Thymus (tissue), 14 donors: ENCODE results near the gene CDH9. TPM values are rescaled to one million over a fixed set of nuclear protein-coding genes. Genes with fewer than 3 reads are reported as not detected.
A peak's percentile ranks its signal among the peaks of the same experiment; 100 is the strongest.

Experiments used
- DNase-seq, 9 donors: peaks; one replicate each; pipeline ENCODE4 v3.0.0-alpha.2; 2013; ENCODE audit warnings: low spot score in 9 of 9, low read depth in 6 of 9, missing footprints in 1 of 9
- H3K27ac ChIP-seq, 2 donors: one replicate each; pipeline ENCODE4 v1.5.1; 2013; ENCODE audit warnings: control low read depth in 1 of 2, low read depth in 1 of 2, low read length in 1 of 2, mild to moderate bottlenecking in 1 of 2, moderate library complexity in 1 of 2
- H3K27me3 ChIP-seq, 2 donors: one replicate each; pipeline ENCODE4 v1.5.1; 2013; ENCODE audit warnings: low read length in 1 of 2; ENCODE audit not compliant: control insufficient read depth in 2 of 2, insufficient read depth in 1 of 2
- H3K36me3 ChIP-seq, 2 donors: one replicate each; pipeline ENCODE4 v1.5.1; 2013; ENCODE audit warnings: low read length in 1 of 2, mild to moderate bottlenecking in 1 of 2, moderate library complexity in 1 of 2; ENCODE audit not compliant: control insufficient read depth in 2 of 2, insufficient read depth in 2 of 2
- H3K4me1 ChIP-seq, 2 donors: one replicate each; pipeline ENCODE4 v1.5.1; 2013; ENCODE audit warnings: low read length in 2 of 2; ENCODE audit not compliant: control insufficient read depth in 2 of 2, insufficient read depth in 2 of 2
- H3K4me3 ChIP-seq, 2 donors: one replicate each; pipeline ENCODE4 v1.5.1; 2013; ENCODE audit warnings: low read length in 2 of 2, control low read depth in 1 of 2, mild to moderate bottlenecking in 1 of 2
- H3K9me3 ChIP-seq, 2 donors: one replicate each; pipeline ENCODE4 v1.5.1; 2013; ENCODE audit warnings: low read length in 1 of 2, mild to moderate bottlenecking in 1 of 2; ENCODE audit not compliant: control insufficient read depth in 2 of 2, insufficient read depth in 1 of 2
- WGBS: extraction: QIAGEN DNeasy Blood & Tissue Kit; methylation state at CpG from one replicate; pipeline ENCODE4 v1.1.7; 2013; 5-methylcytosine and 5-hydroxymethylcytosine counted together
- long read RNA-seq, 10 donors: transcript quantifications; one replicate each; lab custom pipeline, GENCODE V29; 2026
- polyA plus RNA-seq: library from polyadenylated mRNA; stranded (reverse); fragments of 200-250 nt; gene quantifications from one replicate; pipeline ENCODE4 v1.2.3, GENCODE V29; 2013
- total RNA-seq: library from RNA; stranded (reverse); fragments of 120-200 nt; gene quantifications from one replicate; pipeline ENCODE4 v1.2.4, GENCODE V29; 2013
- donor health status: healthy.

The CDH9 gene, protein sequence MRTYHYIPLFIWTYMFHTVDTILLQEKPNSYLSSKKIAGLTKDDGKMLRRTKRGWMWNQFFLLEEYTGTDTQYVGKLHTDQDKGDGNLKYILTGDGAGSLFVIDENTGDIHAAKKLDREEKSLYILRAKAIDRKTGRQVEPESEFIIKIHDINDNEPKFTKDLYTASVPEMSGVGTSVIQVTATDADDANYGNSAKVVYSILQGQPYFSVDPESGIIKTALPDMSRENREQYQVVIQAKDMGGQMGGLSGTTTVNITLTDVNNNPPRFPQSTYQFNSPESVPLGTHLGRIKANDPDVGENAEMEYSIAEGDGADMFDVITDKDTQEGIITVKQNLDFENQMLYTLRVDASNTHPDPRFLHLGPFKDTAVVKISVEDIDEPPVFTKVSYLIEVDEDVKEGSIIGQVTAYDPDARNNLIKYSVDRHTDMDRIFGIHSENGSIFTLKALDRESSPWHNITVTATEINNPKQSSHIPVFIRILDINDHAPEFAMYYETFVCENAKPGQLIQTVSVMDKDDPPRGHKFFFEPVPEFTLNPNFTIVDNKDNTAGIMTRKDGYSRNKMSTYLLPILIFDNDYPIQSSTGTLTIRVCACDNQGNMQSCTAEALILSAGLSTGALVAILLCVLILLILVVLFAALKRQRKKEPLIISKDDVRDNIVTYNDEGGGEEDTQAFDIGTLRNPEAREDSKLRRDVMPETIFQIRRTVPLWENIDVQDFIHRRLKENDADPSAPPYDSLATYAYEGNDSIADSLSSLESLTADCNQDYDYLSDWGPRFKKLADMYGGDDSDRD
- total RNA-seq (0.05 TPM), polyA plus RNA-seq (0.09 TPM)
- long read RNA-seq, donor 1, result 0 reads
- long read RNA-seq, donor 2, result 0 reads
- long read RNA-seq, donor 3, result 0 reads
- long read RNA-seq, donor 4, result 0 reads
- long read RNA-seq, donor 5, result 0 reads
- long read RNA-seq, donor 6, result 0 reads
- long read RNA-seq, donor 7, result 0 reads
- long read RNA-seq, donor 8, result 0 reads
- long read RNA-seq, donor 9, result 0 reads
- long read RNA-seq, donor 10, result 0 reads

DNA sequence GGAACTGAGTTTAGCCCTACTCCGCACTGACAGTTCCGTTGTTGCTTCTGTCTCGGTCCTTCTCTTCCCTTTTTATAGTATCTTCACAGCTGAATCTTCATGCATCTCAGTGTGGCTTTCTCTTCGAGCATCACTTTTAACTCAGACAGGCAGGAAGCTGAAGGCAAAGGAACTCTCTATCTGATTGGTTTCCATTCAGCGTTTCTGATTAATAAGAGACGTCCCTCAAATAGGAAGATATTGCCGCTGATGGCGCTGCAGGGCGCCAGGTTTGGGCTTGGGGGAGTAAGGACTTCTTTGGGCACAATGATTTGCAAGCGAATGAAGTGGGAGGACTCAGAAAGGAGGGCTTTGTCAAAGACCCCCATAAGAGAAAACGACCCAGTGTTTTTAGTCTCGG, at the start of gene CDH9:
Gene CDH9, minus strand, starts transcription at position 111 of the 400 bp plus-strand sequence. CDS start 50,253 bp downstream, outside the sequence.
- DNase-seq, result peak in 1 of 9 donors; percentile 2
- no peaks in the 10 kb centered on the region for H3K9me3 ChIP-seq
- H3K4me1 ChIP-seq, result no peaks in the 10 kb centered on the region
- H3K4me3 ChIP-seq, result no peak within 1 kb of the TSS
- H3K36me3 ChIP-seq, result no peaks in the 10 kb centered on the region
- no peak within 1 kb of the TSS for H3K27ac ChIP-seq
- no peaks in the 10 kb centered on the region for H3K27me3 ChIP-seq
- WGBS, result 73% methylated on average over 12 of the region's 12 CpGs

DNA sequence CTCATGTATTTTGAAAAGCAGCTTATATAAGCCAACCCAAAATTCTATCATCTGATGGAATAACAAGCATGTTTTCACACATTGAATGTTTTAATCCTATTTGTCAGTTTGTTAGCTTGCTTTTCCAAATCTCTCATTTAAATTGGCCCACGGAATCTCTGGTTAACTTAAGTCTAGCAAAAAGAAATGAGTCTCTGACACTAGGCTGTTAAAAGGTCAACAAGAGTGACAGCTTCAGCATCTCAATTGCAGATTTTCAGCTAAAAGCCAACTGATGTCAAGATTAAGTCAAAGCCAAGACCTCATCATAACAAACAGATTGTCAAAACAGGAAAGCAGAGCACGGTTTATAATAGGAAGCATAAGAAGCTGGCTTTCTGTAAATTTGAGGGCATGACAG, 49.4 kb upstream of the CDH9 start:
- Histone ChIP-seq H3K4me3 (no peak overlapping the region), H3K36me3 (no peaks in the 10 kb centered on the region), H3K4me1 (no peaks in the 10 kb centered on the region), H3K9me3 (no peaks in the 10 kb centered on the region), H3K27ac (no peak overlapping the region), H3K27me3 (no peaks in the 10 kb centered on the region)
- no peak for DNase-seq
- 61% methylated on average over 2 of the region's 2 CpGs for WGBS

DNA sequence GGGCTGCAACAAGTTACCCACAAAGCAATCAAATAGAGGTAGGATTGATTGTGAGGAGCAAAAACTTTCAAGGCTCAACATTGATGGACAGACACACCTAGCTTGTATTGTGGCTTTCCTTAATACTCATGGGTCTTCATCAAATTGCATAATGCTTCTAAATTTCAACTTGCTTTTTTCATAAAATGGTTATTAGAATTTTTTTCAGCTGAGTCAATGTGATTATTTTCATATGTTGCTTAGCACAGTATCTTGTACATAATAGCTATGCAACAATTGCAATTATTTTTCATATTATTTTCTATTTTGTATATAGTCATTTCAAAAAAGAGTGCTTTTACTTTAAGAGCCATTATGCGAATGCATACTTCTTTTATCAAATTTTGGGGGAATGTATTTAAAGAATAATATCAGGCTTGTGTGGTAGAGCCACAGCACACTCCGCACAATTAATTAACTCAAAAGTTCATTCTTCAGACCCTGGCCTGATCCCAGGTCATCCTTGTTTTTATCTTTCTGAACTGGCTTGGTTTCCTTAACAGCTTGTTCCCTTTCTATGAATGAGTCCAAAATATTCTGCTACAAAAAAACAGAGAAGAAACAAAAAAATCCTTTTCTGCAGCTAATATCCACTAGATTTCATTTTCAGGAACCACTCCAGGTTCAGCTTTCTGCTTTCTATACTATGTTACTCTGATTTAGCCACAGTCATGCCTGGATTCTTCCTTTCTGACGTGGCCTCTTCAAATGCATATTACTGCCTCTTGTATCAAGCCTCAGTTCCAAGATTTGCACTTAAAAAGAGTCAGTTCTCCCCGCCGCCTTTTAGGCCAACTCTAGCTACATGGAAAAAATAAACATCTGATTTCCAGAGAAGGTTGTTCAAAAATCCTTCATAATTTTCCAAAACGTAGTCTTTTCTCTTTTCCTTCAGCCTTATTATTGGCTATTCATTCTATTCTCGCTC, 45.3 kb upstream of the CDH9 start:
- no peaks in the 10 kb centered on the region for H3K36me3 ChIP-seq
- no peak overlapping the region for H3K4me3 ChIP-seq
- H3K27ac ChIP-seq, result no peak overlapping the region
- no peaks in the 10 kb centered on the region for H3K27me3 ChIP-seq
- H3K4me1 ChIP-seq, result no peaks in the 10 kb centered on the region
- DNase-seq, result no peak
- WGBS, result 91% methylated on average over 7 of the region's 7 CpGs
- H3K9me3 ChIP-seq, result no peaks in the 10 kb centered on the region

DNA sequence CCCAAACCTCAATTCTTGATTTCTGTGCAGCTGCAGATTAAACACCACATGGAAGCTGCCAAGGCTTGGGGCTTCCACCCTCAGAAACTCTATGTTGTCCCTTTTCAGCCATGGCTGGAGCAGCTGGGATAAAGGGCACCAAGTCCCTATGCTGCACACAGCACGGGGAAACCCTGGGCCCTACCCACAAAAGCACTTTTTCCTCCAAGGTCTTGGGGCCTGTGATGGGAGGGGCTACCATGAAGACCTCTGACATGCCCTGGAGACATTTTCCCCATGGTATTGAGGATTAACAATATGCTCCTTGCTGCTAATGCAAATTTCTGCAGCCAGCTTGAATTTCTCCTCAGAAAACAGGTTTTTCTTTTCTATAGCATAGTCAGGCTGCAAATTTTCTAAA, 41.8 kb upstream of the CDH9 start:
- no peak overlapping the region for H3K27ac ChIP-seq
- no peak for DNase-seq
- H3K36me3 ChIP-seq, result no peaks in the 10 kb centered on the region
- H3K9me3 ChIP-seq, result no peaks in the 10 kb centered on the region
- no peaks in the 10 kb centered on the region for H3K4me1 ChIP-seq
- WGBS, result 92% methylated on average over 1 of the region's 1 CpG
- no peak overlapping the region for H3K4me3 ChIP-seq
- H3K27me3 ChIP-seq, result no peaks in the 10 kb centered on the region

DNA sequence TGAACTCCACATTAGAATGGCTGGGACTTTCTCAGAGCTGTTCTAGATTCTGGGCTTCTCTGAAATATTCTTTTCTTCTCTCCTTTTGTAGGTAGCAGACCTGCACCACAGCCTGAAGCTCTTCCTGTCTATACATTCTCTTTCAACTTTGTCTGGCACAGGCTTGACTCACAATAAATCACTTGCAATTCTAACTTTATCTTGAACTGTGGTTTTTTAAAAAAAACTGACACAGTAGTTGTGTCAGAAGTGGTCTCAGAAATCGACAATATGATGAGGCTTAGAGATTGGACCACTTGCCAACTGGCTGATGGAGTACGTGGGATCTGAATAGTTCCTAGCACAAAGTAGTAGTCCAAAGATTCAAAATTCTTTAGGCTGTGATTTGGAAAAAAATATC, 24.1 kb upstream of the CDH9 start:
- WGBS, result 12% methylated on average over 2 of the region's 2 CpGs
- Histone ChIP-seq H3K4me3 (no peak overlapping the region), H3K27me3 (no peaks in the 10 kb centered on the region), H3K36me3 (no peaks in the 10 kb centered on the region), H3K27ac (no peak overlapping the region), H3K9me3 (no peaks in the 10 kb centered on the region), H3K4me1 (no peaks in the 10 kb centered on the region)
- DNase-seq, result peak in 4 of 9 donors; percentile 1 to 29 (median 4)

DNA sequence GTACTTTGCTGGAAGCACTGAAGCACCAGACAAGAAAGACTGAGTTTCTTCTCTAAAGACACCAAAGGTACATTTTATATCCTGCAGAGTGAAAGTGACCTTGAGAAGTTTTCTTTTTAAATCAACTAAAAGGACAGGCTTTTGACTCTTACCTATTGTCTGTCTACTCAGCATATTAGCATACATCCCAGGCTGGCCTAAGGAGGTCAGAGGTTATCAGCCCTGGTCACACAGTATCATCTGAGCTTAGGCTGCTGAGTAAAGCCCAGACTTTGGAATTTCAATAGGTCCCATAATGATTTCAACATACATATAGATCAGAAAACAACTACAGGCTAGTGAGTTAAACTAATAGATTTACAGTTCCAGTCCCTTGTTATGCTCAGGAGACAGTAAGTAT, 10.1 kb upstream of the CDH9 start:
- no peak for DNase-seq
- H3K9me3 ChIP-seq, result no peaks in the 10 kb centered on the region
- no peaks in the 10 kb centered on the region for H3K4me1 ChIP-seq
- no peak overlapping the region for H3K4me3 ChIP-seq
- no peaks in the 10 kb centered on the region for H3K27me3 ChIP-seq
- H3K27ac ChIP-seq, result no peak overlapping the region
- no peaks in the 10 kb centered on the region for H3K36me3 ChIP-seq

DNA sequence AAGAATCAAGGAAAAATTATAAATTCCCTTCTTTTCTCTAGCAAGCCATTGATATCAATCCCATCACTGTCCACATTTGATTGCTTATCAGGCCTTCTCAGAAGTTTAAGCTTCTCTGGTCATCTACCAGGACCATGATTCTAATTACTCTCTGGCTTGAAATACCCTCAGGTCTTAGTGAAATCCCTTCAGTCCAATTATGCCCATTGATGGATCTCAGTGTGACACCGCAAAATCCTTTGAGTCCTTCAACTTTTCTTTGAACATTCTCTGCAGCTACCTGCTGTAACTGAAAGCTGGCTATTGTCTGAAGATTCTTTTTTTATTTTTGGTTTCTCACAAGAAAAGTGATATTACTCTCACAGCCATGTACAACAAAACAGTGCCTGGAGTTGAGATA, 3.0 kb upstream of the CDH9 start:
- H3K36me3 ChIP-seq, result no peaks in the 10 kb centered on the region
- no peak overlapping the region for H3K27ac ChIP-seq
- 90% methylated on average over 1 of the region's 1 CpG for WGBS
- no peaks in the 10 kb centered on the region for H3K4me1 ChIP-seq
- no peaks in the 10 kb centered on the region for H3K27me3 ChIP-seq
- H3K9me3 ChIP-seq, result no peaks in the 10 kb centered on the region
- no peak overlapping the region for H3K4me3 ChIP-seq
- no peak for DNase-seq

DNA sequence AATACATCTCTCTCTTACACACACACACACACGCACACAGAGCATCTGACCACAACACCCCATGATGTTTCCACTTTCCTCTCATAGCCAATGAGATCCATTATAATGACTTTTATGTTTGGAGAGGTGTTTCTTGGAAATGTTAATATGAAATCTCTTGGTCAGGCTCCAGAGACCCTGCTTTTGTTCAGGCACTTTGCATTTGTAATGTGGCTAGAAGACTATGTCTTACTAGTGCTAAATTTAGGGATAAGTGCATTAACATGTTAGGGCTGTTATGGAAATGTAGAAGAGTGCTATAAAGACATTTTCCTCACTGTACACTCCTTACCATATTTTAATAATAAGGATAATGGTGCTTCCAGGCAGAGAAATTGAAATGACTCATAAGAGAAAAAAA, 3.8 kb downstream of the CDH9 start:
- H3K9me3 ChIP-seq, result no peaks in the 10 kb centered on the region
- 74% methylated on average over 1 of the region's 1 CpG for WGBS
- DNase-seq, result no peak
- H3K27me3 ChIP-seq, result no peaks in the 10 kb centered on the region
- no peak overlapping the region for H3K4me3 ChIP-seq
- no peaks in the 10 kb centered on the region for H3K36me3 ChIP-seq
- no peaks in the 10 kb centered on the region for H3K4me1 ChIP-seq
- no peak overlapping the region for H3K27ac ChIP-seq
